Sigmoid colon (tissue), 7 donors: ENCODE measurements around the gene F2. TPM values are rescaled to one million over a fixed set of nuclear protein-coding genes. Genes with fewer than 3 reads are reported as not detected.

Experiments
- DNase-seq: peaks from one replicate; pipeline ENCODE4 v3.0.0-alpha.2; 2019
- H3K27ac ChIP-seq, 4 donors: fragments of 200-600 bp; sonication (generic); one replicate each; pipeline ENCODE4 v1.5.1; 2016 to 2019; ENCODE audit warnings: mild to moderate bottlenecking in 1 of 4
- H3K27me3 ChIP-seq, 3 donors: fragments of 200-600 bp; sonication (generic); one replicate each; pipeline ENCODE4 v1.5.1; 2019; ENCODE audit warnings: mild to moderate bottlenecking in 1 of 3
- H3K36me3 ChIP-seq, 4 donors: fragments of 200-600 bp; sonication (generic); one replicate each; pipeline ENCODE4 v1.5.1; 2016 to 2019
- H3K4me1 ChIP-seq, 4 donors: fragments of 200-600 bp; sonication (generic); one replicate each; pipeline ENCODE4 v1.5.1; 2017 to 2019
- H3K4me3 ChIP-seq, 4 donors: fragments of 200-600 bp; sonication (generic); one replicate each; pipeline ENCODE4 v1.5.1; 2017 to 2019; ENCODE audit warnings: mild to moderate bottlenecking in 2 of 4, moderate library complexity in 1 of 4
- H3K9me3 ChIP-seq, 4 donors: fragments of 200-600 bp in 3 of 4; sonication (generic) in 3 of 4; one replicate each; pipeline versions ENCODE4 v1.5.1 to v1.6.1; 2013 to 2019
- EP300 ChIP-seq, 4 donors: sonication (generic); formaldehyde crosslinking; IDR thresholded peaks; one replicate each; pipeline ENCODE4 v1.6.1; 2017; ENCODE audit warnings: antibody characterized with exemption in 4 of 4
- POLR2A ChIP-seq, 2 donors: fragments of 450-650 bp; IDR thresholded peaks; one replicate each; pipeline ENCODE4 v1.6.1; 2016; ENCODE audit warnings: antibody characterized with exemption in 2 of 2, mild to moderate bottlenecking in 2 of 2, moderate library complexity in 2 of 2
- POLR2AphosphoS5 ChIP-seq, 4 donors: sonication (generic); formaldehyde crosslinking; IDR thresholded peaks; one replicate each; pipeline ENCODE4 v1.6.1; 2017; ENCODE audit warnings: antibody characterized with exemption in 4 of 4
- WGBS, 2 donors: extraction: QIAGEN DNeasy Blood & Tissue Kit; methylation state at CpG; one replicate each; pipeline ENCODE4 v1.1.7; 2013; 5-methylcytosine and 5-hydroxymethylcytosine counted together
- intact Hi-C: fragments of 100-400 bp; cut with DNase I; formaldehyde crosslinking; loops from one replicate; pipeline ENCODE4 v1.15.1; 2023
- polyA plus RNA-seq, 3 donors: library from polyadenylated mRNA; stranded (reverse); fragments of 200-250 nt; gene quantifications; one replicate each; pipeline ENCODE4 v1.2.3, GENCODE V29; 2013
- total RNA-seq, 4 donors: library from RNA; depleted of rRNA; stranded (reverse); fragments of >200 nt; gene quantifications; one replicate each; pipeline ENCODE4 v1.1.0, GENCODE V29; 2016
- TF ChIP-seq, protein P1 (sequence below), 4 experiments: fragments of 450-650 bp in 3 of 4; fragments of 200-600 bp in 1 of 4; IDR thresholded peaks; one replicate each; pipeline ENCODE4 v1.5.1; 2016 to 2019; ENCODE audit warnings: antibody characterized with exemption in 4 of 4, mild to moderate bottlenecking in 3 of 4, moderate library complexity in 2 of 4
- donor health status: healthy with polysubstance abuse.
- donor health status: Bipolar disorder and iron deficiency.
- donor health status: healthy.

Gene F2
- total and polyA plus RNA-seq, 7 donors = 0.13 to 0.46 (median 0.28) TPM; not detected in 4

- no peaks in the 10 kb centered on the region for H3K27me3 ChIP-seq
- no peak for DNase-seq
- no peak overlapping the region for H3K27ac ChIP-seq
- H3K4me1 ChIP-seq = no peaks in the 10 kb centered on the region
- H3K36me3 ChIP-seq = peaks cover 24 to 99% (median 70%) of the 10 kb centered on the region in 4 donors
- H3K4me3 ChIP-seq = no peak overlapping the region
- TF ChIP-seq POLR2A (IDR thresholded peaks at IDR 0.05) (no peak), EP300 (IDR thresholded peaks at IDR 0.05) (no peak), POLR2AphosphoS5 (IDR thresholded peaks at IDR 0.05) (no peak)
- TF ChIP-seq, protein P1, sequence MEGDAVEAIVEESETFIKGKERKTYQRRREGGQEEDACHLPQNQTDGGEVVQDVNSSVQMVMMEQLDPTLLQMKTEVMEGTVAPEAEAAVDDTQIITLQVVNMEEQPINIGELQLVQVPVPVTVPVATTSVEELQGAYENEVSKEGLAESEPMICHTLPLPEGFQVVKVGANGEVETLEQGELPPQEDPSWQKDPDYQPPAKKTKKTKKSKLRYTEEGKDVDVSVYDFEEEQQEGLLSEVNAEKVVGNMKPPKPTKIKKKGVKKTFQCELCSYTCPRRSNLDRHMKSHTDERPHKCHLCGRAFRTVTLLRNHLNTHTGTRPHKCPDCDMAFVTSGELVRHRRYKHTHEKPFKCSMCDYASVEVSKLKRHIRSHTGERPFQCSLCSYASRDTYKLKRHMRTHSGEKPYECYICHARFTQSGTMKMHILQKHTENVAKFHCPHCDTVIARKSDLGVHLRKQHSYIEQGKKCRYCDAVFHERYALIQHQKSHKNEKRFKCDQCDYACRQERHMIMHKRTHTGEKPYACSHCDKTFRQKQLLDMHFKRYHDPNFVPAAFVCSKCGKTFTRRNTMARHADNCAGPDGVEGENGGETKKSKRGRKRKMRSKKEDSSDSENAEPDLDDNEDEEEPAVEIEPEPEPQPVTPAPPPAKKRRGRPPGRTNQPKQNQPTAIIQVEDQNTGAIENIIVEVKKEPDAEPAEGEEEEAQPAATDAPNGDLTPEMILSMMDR (IDR thresholded peaks at IDR 0.05) = no peak
- H3K9me3 ChIP-seq = no peaks in the 10 kb centered on the region
- intact Hi-C loops = no loop called here
Measured at GRCh38 chr11:46755962-46756361, 36.9 kb downstream of the F2 start.

DNA sequence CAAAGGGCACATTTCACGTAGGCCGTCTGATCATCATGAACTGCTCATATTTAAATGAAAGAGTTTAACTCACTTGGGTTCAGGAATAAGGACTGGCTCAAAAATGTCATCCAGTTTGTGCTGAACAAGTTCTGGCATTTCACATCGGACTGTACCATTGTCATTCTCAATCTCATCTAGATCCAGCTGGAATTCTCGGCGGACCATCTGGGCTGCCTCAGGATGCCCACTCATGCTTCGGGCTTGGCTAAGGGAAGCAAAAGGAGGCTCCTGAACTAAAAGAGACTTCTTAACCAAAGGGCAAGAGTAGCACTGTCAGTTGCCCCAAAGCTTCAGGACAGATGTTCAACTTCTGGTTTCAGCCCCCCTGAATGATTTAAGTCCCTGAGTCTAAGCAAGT is 40.2 kb downstream of the F2 start:
- no peaks in the 10 kb centered on the region for H3K4me1 ChIP-seq
- DNase-seq = no peak
- no peaks in the 10 kb centered on the region for H3K27me3 ChIP-seq
- no peak for TF ChIP-seq POLR2A (IDR thresholded peaks at IDR 0.05)
- TF ChIP-seq EP300 (IDR thresholded peaks at IDR 0.05) = no peak
- TF ChIP-seq, protein P1 (IDR thresholded peaks at IDR 0.05) = no peak
- no peak for TF ChIP-seq POLR2AphosphoS5 (IDR thresholded peaks at IDR 0.05)
- no peak overlapping the region for H3K27ac ChIP-seq
- intact Hi-C loops = no loop called here
- 96 to 97% methylated on average over 6 of the region's 6 CpGs for WGBS, 2 donors
- no peak overlapping the region for H3K4me3 ChIP-seq
- peaks cover 23 to 100% (median 76%) of the 10 kb centered on the region in 4 donors for H3K36me3 ChIP-seq
- H3K9me3 ChIP-seq = no peaks in the 10 kb centered on the region

DNA sequence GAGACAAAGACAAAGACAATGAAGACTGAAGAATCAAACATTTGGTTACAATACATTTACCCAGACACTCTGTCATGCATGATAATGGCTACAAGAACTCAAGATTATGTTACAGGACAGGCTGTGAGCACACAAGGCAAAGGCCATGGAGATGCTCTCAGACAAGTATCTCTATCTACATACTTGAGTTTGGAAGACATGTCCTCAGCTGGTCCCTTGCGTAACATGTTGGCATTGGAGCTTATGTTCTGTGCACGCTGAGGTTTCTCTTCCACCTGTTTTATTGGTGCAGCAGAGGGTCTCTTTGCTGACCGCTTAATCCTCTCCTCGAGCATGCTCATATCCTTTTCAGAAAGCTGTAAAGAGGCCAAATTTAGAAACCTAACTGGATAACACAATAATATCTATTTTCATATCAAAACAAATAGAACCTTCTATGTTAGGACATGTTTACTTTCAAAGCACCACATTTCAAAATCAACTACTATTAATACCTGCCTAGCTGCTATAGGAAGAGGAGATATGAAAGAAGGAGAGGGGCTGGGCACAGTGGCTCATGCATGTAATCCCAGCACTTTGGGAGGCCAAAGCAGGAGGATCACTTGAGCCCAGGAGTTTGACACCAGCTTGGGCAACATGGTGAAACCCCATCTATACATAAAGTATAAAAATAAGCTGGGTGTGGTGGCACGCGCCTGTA is 41.6 kb downstream of the F2 start:
- TF ChIP-seq POLR2AphosphoS5 (IDR thresholded peaks at IDR 0.05) (no peak), POLR2A (IDR thresholded peaks at IDR 0.05) (no peak), EP300 (IDR thresholded peaks at IDR 0.05) (no peak)
- TF ChIP-seq, protein P1 (IDR thresholded peaks at IDR 0.05) = no peak
- Histone ChIP-seq H3K4me1 (no peaks in the 10 kb centered on the region), H3K4me3 (no peak overlapping the region), H3K36me3 (peaks cover 17 to 97% (median 64%) of the 10 kb centered on the region in 4 donors), H3K27ac (no peak overlapping the region), H3K9me3 (no peaks in the 10 kb centered on the region), H3K27me3 (no peaks in the 10 kb centered on the region)
- DNase-seq = no peak
- 98% methylated on average over 6 of the region's 6 CpGs for WGBS, 2 donors
- intact Hi-C loops = no loop called here

DNA sequence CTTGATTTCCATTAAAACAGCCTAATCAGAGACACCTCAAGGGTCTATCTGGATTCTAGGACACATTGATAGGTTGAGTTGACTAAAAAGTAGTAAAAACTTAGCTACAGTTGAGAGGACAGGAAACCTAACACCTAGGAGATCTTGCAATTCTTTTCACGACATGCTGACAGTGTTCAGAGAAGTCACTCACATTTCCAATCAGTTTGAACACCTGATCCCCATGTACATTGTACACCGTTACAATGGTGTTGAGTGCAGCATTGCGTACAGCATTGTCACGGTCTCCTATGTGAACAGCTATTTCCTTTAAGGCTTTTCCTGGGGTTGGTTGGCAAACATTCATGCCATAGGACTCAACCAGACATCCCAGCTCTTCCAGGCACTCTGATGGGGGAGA is 42.8 kb downstream of the F2 start:
- H3K9me3 ChIP-seq = no peaks in the 10 kb centered on the region
- no peak overlapping the region for H3K4me3 ChIP-seq
- 95 to 97% methylated on average over 4 of the region's 4 CpGs for WGBS, 2 donors
- no peaks in the 10 kb centered on the region for H3K27me3 ChIP-seq
- no peak overlapping the region for H3K27ac ChIP-seq
- H3K36me3 ChIP-seq = peaks cover 17 to 97% (median 57%) of the 10 kb centered on the region in 4 donors
- intact Hi-C loops = no loop called here
- no peak for DNase-seq
- TF ChIP-seq POLR2A (IDR thresholded peaks at IDR 0.05) = no peak
- no peak for TF ChIP-seq EP300 (IDR thresholded peaks at IDR 0.05)
- TF ChIP-seq, protein P1 (IDR thresholded peaks at IDR 0.05) = no peak
- no peak for TF ChIP-seq POLR2AphosphoS5 (IDR thresholded peaks at IDR 0.05)
- H3K4me1 ChIP-seq = no peaks in the 10 kb centered on the region

GRCh38 chr11:46762248-46762647 is 43.2 kb downstream of the F2 start:
- Histone ChIP-seq H3K27me3 (no peaks in the 10 kb centered on the region), H3K27ac (no peak overlapping the region), H3K4me3 (no peak overlapping the region), H3K36me3 (peaks cover 17 to 97% (median 55%) of the 10 kb centered on the region in 4 donors), H3K9me3 (no peaks in the 10 kb centered on the region), H3K4me1 (no peaks in the 10 kb centered on the region)
- TF ChIP-seq, protein P1 (IDR thresholded peaks at IDR 0.05) = no peak
- no peak for TF ChIP-seq EP300 (IDR thresholded peaks at IDR 0.05)
- intact Hi-C loops = no loop called here
- no peak for DNase-seq
